22Rv1 (cell line): Measurements from ENCODE around the gene SMIM35.

Source experiments
- H3K27ac ChIP-seq: fragments of 450-650 bp; 2 replicates; pipeline ENCODE4 v1.5.1; 2017
- ZFX ChIP-seq: fragments of 450-650 bp; IDR thresholded peaks from 2 replicates; pipeline ENCODE4 v1.6.1; 2017; ENCODE audit warnings: antibody characterized with exemption, borderline replicate concordance
- TF ChIP-seq, protein P1 (sequence below): fragments of 450-650 bp; IDR thresholded peaks from 2 replicates; pipeline ENCODE4 v1.5.1; 2017; ENCODE audit warnings: mild to moderate bottlenecking

Gene SMIM35

DNA sequence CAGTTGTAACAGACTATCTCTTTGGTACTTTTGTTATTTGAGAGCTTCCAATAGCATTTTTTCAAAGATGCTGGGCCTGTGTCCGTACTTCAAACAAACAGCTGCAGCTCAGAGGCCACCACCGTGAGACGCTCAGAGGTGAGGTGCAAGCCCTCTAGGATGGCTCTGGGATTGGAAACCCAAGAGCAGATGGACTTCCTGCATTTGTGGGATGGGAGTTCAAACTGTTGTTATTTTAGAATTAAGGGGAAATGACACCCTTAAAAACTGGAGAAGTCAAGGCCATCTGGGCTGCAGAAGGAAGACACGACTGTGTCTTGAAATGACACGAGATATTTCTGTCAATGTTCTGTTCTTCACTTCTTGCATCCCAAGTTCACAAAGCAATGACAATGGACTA, 109.7 kb downstream of the SMIM35 start:
- TF ChIP-seq ZFX, result no peak

DNA sequence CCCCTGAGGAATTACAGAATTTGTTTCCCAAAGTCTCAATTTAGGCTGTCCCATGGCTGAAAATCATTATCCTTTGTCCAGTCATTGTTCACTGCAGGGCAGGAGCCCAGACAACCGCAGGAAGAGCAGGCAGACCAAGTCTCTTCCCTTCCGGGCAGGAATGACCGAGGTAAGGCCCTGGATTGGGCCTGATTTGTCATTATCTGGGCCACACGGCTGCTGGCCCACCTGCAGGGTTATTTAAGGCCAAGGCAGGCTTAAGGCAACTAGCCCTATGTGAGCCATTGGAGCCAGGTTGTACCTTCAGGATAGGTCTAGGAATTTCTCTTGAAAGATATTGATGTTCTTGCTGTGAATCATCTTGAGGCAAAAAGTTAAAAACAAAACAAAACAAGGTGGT, 110.3 kb downstream of the SMIM35 start:
- no peak overlapping the region for H3K27ac ChIP-seq
- no peak for TF ChIP-seq ZFX
- TF ChIP-seq, protein P1, sequence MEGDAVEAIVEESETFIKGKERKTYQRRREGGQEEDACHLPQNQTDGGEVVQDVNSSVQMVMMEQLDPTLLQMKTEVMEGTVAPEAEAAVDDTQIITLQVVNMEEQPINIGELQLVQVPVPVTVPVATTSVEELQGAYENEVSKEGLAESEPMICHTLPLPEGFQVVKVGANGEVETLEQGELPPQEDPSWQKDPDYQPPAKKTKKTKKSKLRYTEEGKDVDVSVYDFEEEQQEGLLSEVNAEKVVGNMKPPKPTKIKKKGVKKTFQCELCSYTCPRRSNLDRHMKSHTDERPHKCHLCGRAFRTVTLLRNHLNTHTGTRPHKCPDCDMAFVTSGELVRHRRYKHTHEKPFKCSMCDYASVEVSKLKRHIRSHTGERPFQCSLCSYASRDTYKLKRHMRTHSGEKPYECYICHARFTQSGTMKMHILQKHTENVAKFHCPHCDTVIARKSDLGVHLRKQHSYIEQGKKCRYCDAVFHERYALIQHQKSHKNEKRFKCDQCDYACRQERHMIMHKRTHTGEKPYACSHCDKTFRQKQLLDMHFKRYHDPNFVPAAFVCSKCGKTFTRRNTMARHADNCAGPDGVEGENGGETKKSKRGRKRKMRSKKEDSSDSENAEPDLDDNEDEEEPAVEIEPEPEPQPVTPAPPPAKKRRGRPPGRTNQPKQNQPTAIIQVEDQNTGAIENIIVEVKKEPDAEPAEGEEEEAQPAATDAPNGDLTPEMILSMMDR, result no peak

More for the DNA sequence above, 109.7 kb downstream of the SMIM35 start:
- no peak overlapping the region for H3K27ac ChIP-seq

DNA sequence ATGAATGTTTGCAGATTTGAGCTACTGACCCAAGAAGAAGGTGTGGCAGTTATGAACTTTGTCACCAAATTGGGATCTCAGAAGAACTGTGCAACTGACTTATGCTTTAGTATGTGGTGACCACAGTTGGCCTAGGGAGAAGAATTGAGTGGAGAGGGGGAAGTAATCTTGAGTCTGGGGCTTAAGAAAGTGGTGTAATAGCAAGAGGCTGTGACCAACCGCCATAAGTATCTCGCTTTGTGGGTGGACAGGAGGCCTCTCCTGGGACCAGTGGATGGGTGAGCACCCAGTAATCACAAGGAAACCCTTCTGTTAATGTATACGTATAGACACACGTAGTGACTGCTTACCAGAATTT, 113.3 kb downstream of the SMIM35 start:
- no peak overlapping the region for H3K27ac ChIP-seq
- TF ChIP-seq ZFX, result no peak
- TF ChIP-seq, protein P1, result no peak

DNA sequence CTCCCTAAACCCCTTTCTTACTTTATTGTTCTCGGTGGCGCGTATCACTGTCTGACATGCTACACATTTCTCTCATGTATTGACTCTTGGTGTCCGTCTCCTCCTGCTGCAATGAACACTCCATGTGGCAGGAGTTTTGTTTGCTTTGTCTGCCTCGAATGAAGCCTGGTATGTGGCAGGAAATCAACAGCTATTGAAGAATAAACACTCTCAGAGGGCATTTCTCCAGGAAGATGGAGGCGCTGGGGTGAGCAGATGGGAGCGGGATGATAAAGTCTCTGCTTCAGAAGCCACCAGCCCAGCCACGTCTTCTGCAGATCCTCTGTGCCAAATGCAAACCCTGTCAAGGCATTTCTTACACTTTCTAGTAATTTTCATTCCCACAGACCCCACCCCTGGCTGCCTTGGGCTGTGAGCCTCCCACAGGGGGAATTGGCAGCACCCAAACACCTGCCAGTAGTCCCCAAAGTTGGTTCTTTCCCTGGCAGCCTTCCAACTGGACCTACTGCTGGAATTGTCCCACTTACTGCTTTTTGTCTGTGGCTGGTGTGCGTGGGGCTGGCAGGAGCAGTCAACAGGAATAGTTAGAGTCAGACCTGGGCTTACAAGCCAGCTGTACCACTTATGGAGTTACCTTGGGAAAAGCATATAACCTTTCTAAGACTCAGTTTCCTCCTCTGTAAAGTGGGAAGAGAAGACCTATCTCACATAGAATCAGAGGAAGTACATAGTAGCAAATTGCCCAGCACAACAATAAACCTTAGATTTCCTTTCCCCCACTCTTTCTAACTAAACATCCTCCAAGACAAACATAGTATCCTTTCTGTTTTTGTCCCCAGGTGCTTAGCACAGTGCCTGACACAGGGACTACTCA, 113.9 kb downstream of the SMIM35 start:
- TF ChIP-seq, protein P1, result no peak
- TF ChIP-seq ZFX, result no peak

DNA sequence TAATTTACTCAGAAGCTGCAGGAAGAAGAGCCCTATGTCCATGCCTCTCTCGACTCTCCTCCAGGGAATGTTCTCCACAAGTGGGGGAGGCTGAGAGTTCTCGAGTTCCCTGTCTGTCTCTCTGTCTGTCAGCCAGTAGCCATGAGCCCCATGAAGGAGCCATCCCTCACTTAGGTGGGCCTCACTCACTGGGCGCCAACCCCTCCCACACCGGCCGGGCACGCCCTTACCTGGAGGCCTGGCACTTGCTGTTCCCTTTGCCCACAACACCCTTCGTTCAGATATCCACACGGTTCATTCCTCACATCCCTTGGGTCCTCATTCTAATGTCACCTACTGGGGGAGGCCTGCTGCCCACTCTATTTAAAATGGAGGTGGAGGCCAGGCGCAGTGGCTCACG, 114.7 kb downstream of the SMIM35 start:
- no peak overlapping the region for H3K27ac ChIP-seq
- TF ChIP-seq, protein P1, result no peak
- TF ChIP-seq ZFX, result no peak

More for the DNA sequence above, 113.9 kb downstream of the SMIM35 start:
- no peak overlapping the region for H3K27ac ChIP-seq

DNA sequence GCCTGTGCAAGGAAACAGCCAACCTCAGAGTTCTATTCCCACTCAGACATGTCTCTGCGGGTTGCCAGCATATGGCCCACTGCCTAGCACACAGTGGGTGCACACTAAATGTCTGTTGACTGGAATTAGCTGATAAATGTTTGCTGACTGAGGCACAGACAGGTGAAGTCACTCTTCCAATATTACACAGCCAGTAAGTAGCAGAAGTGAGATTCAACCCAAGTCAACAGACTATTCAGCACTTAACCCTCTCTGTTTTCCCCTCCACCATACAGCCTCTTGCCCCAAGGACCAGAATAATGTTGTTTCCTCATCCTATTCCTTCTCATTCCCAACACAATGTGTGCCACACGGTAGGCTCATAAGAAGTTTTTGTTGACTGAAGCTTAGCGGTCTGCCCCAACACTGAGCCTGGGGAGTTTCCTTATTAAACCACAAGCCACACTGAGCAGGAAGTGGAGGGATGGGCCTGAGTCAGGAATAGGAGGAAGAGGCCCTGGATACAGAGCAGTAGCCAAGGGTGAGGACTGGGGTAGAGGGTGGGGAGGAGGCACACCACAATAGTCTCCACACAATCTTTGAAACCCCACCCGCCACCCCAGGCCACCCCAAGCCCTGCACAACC, 116.3 kb downstream of the SMIM35 start:
- H3K27ac ChIP-seq, result no peak overlapping the region
- TF ChIP-seq, protein P1, result no peak
- no peak for TF ChIP-seq ZFX

DNA sequence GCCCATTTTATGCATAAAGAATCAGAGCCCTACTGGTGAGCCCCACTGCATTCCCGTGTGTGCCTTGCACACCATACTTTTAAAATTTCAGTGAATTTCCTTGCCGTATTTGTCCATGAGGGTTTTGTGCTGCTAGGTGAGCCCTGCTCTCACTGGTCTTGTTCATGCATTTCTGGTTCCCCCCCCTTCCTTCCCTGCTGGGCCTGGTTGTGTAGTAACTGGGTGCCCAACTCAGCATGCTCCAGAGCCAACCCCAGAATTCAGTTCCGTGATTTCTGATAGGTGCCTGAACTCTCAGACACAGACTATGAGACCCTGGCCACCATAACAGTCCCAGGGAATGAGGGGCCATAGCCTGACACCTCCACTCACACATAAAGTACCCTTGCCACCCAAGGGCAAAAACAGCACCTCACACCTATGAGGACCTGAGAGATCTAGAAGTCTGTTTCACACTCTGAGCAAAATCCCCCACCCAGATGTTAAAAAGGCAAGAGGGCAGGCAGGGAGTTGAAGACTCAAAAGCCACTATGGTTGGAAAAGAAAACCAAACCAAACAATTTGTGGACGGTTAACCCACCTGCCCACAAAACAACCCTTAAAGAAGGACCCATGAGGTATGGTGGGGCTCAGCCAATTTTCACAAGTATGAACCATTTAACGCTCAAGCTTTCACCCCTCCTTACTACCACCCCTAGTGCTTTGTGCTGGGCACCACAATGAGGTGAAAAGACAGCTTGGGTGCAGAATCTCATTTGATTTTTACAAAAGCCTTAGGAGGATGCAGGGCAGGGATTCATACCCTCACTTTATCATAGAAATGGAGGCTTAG, 117.4 kb downstream of the SMIM35 start:
- no peak overlapping the region for H3K27ac ChIP-seq
- TF ChIP-seq, protein P1, result no peak
- TF ChIP-seq ZFX, result no peak
